ENCODE data around the gene CTNNBL1.

Gene CTNNBL1

DNA sequence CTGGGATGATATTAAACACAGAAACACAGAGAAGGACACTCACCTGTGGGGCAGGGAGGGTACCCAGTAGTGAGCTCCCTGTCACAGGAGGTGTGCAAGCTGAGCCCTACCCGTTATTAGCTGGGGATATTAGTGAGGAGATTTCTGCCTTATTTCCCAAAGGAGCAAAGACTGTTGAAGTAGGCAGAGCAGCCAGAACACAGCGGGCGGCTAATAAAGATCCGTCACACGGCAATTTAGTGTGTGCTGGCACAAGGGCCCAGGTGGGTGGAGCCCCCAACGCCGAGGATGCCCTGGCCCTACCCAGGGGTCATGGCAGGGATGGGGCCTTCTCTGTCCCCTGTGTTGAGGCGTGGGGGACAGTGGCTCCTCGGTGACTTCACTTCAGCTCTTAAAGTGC, 217.4 kb downstream of the CTNNBL1 start:
- TF ChIP-seq ZFX (IDR thresholded peaks at IDR 0.05; ENCODE audit: borderline replicate concordance), result no peak
- TF ChIP-seq, protein P1, sequence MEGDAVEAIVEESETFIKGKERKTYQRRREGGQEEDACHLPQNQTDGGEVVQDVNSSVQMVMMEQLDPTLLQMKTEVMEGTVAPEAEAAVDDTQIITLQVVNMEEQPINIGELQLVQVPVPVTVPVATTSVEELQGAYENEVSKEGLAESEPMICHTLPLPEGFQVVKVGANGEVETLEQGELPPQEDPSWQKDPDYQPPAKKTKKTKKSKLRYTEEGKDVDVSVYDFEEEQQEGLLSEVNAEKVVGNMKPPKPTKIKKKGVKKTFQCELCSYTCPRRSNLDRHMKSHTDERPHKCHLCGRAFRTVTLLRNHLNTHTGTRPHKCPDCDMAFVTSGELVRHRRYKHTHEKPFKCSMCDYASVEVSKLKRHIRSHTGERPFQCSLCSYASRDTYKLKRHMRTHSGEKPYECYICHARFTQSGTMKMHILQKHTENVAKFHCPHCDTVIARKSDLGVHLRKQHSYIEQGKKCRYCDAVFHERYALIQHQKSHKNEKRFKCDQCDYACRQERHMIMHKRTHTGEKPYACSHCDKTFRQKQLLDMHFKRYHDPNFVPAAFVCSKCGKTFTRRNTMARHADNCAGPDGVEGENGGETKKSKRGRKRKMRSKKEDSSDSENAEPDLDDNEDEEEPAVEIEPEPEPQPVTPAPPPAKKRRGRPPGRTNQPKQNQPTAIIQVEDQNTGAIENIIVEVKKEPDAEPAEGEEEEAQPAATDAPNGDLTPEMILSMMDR (IDR thresholded peaks at IDR 0.05), result no peak
- H3K27ac ChIP-seq, result no peak overlapping the region

DNA sequence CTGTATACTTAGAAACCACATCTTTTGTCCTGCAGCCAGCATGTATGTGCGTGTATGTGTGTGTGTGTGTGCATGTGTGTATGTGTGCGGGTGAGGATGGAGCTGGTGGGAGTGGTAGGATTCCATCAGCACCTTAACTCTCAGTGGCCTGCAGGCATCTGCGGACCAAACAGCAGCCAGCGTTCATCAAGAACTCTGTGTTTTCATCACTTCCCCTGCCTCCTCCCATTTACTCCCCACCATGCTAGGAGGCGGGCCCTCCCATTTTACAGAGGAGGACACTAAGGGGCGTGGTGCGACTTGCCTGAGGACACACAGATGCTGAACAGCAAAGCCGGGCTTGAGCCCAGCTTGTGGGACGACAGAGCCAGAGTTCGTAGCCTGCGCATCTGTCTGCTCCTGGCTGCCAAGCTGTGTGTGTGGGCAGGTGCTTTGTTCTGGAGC, 218.0 kb downstream of the CTNNBL1 start:
- H3K27ac ChIP-seq, result no peak overlapping the region
- TF ChIP-seq, protein P1 (IDR thresholded peaks at IDR 0.05), result no peak
- no peak for TF ChIP-seq ZFX (IDR thresholded peaks at IDR 0.05; ENCODE audit: borderline replicate concordance)

DNA sequence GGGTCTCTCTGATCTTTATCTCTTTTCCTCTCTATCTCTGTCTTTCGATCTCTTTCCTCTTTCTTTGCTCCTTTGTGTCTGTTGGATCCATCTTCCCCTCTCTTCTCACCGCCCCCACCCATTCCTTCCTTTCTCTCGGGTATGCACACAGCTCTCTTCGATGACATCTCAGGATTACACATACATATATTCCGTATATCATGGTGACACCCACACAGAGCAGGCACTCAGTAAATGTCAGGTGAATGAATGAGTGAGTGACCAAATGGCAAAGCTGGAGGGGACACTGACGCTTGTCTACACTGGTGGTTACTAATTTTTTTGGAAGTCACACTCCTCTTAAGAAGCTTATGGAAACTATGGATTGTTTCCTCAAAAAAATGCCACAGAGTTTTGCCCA, 219.0 kb downstream of the CTNNBL1 start:
- no peak for TF ChIP-seq ZFX (IDR thresholded peaks at IDR 0.05; ENCODE audit: borderline replicate concordance)
- TF ChIP-seq, protein P1 (IDR thresholded peaks at IDR 0.05), result no peak
- no peak overlapping the region for H3K27ac ChIP-seq

DNA sequence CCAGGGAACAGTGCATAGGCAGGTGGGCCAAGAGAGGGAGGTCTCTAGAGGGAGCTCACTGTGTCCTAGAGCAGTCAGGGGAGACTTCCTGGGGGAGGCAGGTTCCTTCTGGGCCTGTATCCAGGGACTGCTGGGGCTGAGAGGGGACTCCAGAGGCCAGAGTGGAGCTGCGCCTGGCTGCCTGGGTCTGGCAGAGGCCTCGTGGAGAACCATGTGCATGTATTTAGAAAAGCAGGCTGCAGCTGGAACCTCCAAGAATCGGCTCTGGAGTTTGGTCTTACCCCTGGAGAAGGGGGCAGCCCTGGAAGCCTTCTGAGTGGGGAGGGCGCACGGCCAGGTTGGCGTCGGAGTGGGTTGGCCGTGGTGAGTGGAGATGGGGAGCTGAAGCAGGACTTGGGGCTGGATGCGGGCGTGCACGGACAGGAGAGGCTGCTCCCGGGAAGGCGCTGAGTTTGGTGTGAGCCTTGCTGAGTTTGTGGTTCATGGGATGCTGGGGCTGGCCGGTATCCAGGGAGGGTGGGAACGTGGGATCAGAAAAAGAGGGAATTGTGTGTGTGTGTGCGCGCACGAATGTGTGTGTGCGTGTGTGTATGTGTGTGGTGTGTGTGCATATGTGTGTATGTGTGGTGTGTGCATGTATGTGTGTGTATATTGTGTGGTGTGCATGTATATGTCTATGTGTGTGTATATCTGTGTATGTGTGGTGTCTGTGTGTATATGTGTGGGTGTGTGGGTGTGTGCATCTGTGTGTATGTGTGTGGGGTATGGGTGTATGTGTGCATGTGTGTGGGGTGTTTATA, 219.9 kb downstream of the CTNNBL1 start:
- TF ChIP-seq, protein P1 (IDR thresholded peaks at IDR 0.05), result no peak
- TF ChIP-seq ZFX (IDR thresholded peaks at IDR 0.05; ENCODE audit: borderline replicate concordance), result no peak
- no peak overlapping the region for H3K27ac ChIP-seq

DNA sequence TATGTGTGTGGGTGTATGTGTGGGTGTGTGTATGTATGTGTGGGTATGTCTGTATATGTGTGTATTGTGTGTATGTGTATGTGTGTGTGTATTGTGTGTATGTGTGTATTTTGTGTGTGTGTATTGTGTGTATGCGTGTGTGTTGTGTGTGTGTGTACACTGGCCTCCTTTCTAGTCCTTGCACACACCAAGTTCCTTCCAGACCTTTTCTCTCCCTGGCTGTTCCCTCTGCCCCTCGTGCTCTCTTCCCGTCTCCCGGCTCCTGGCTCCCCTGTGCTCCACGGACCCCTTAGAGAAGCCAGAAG, 220.5 kb downstream of the CTNNBL1 start:
- no peak for TF ChIP-seq ZFX (IDR thresholded peaks at IDR 0.05; ENCODE audit: borderline replicate concordance)
- TF ChIP-seq, protein P1 (IDR thresholded peaks at IDR 0.05), result no peak
- no peak overlapping the region for H3K27ac ChIP-seq

DNA sequence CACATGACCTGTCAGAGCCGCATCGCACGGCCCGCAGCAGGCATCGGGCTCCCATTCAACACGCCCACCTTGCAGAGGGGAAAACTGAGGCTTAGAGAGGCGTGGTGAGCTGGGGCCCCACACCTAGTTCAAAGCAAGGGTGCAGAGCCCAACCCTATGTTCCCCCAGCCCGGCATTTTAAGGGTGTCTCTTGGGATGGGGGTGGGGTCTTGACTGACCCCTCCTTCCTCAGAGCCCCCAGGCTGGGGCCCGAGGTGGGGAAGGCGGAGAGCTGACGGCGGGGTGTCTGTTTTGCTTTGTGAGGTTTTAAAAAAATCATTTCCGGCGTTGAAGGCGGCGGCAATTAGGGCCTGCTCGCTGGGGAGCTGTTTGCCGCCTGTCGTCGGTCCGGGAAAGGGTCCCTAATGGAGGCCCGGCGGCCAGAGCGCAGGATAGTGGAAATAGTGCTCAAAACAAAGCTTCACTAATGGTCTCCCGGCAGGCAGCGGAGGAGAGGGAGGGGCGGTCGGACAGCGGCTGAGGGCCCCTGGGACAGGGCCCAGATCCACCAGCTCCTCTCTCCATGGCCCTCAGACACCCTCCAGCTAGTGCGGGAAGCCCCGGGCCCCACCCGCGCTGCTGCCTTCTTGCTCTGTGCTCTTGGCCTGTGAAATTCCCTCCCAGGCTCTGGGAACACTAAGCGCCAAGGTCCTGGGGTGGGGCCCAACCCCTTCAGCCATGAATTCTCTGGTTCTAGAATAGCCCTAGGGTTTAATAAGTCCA, 221.0 kb downstream of the CTNNBL1 start:
- TF ChIP-seq, protein P1 (IDR thresholded peaks at IDR 0.05), result no peak
- no peak for TF ChIP-seq ZFX (IDR thresholded peaks at IDR 0.05; ENCODE audit: borderline replicate concordance)
- H3K27ac ChIP-seq, result no peak overlapping the region

DNA sequence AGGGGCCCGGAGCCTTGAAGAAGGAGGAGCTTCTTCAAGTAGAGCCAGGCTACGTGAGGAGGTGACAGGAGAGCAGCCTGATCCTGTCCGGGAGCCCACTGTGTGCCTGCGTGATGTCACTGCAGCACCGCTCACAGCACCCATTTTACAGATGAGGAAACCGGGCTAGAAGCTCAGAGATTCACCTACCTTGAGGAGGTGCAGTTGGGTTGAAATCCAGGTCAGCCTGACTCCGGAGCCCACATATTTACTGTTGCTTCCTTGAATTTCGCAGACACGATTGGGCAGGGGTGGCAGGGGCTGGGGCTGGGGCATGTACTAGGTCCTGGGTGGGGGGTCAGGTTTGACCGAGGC, 221.6 kb downstream of the CTNNBL1 start:
- no peak overlapping the region for H3K27ac ChIP-seq
- TF ChIP-seq, protein P1 (IDR thresholded peaks at IDR 0.05), result no peak
- no peak for TF ChIP-seq ZFX (IDR thresholded peaks at IDR 0.05; ENCODE audit: borderline replicate concordance)
